HL-60 (cell line): Measurements from ENCODE around the gene CRYZL1.

Experiments
- GABPA ChIP-seq: IDR thresholded peaks from 2 replicates; pipeline ENCODE4 v1.6.1; 2012; ENCODE audit warnings: low read depth
- TF ChIP-seq, protein P1 (sequence below): IDR thresholded peaks from one replicate; pipeline ENCODE4 v1.5.1; 2011; ENCODE audit warnings: low read length, control low read depth, inconsistent platforms; ENCODE audit not compliant: insufficient read depth
- TF ChIP-seq, protein P2 (sequence below): IDR thresholded peaks from 2 replicates; pipeline ENCODE4 v1.6.1; 2012; ENCODE audit warnings: low read depth; ENCODE audit not compliant: insufficient replicate concordance

DNA sequence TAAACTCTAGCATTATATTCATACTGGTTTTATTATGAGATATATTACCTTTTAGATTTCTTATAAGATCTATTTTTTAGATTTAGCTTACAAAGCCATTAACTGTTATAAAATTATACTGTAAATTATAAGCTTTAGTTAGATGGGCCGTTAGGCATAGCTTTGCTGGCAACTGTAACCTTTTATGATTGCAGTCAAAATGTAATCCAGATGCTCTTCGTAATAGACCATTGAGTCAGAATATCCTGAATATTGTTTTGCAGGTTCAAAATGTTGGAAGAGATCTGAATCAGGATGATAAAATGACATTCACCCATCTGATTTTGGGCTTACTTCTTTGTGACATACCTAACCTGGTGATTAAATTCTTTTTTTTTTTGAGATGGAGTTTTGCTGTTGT is 21.7 kb upstream of the CRYZL1 start:
- TF ChIP-seq, protein P1, sequence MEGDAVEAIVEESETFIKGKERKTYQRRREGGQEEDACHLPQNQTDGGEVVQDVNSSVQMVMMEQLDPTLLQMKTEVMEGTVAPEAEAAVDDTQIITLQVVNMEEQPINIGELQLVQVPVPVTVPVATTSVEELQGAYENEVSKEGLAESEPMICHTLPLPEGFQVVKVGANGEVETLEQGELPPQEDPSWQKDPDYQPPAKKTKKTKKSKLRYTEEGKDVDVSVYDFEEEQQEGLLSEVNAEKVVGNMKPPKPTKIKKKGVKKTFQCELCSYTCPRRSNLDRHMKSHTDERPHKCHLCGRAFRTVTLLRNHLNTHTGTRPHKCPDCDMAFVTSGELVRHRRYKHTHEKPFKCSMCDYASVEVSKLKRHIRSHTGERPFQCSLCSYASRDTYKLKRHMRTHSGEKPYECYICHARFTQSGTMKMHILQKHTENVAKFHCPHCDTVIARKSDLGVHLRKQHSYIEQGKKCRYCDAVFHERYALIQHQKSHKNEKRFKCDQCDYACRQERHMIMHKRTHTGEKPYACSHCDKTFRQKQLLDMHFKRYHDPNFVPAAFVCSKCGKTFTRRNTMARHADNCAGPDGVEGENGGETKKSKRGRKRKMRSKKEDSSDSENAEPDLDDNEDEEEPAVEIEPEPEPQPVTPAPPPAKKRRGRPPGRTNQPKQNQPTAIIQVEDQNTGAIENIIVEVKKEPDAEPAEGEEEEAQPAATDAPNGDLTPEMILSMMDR = no peak
- no peak for TF ChIP-seq GABPA
- TF ChIP-seq, protein P2, sequence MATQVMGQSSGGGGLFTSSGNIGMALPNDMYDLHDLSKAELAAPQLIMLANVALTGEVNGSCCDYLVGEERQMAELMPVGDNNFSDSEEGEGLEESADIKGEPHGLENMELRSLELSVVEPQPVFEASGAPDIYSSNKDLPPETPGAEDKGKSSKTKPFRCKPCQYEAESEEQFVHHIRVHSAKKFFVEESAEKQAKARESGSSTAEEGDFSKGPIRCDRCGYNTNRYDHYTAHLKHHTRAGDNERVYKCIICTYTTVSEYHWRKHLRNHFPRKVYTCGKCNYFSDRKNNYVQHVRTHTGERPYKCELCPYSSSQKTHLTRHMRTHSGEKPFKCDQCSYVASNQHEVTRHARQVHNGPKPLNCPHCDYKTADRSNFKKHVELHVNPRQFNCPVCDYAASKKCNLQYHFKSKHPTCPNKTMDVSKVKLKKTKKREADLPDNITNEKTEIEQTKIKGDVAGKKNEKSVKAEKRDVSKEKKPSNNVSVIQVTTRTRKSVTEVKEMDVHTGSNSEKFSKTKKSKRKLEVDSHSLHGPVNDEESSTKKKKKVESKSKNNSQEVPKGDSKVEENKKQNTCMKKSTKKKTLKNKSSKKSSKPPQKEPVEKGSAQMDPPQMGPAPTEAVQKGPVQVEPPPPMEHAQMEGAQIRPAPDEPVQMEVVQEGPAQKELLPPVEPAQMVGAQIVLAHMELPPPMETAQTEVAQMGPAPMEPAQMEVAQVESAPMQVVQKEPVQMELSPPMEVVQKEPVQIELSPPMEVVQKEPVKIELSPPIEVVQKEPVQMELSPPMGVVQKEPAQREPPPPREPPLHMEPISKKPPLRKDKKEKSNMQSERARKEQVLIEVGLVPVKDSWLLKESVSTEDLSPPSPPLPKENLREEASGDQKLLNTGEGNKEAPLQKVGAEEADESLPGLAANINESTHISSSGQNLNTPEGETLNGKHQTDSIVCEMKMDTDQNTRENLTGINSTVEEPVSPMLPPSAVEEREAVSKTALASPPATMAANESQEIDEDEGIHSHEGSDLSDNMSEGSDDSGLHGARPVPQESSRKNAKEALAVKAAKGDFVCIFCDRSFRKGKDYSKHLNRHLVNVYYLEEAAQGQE = no peak
